Activated CD4-positive, alpha-beta T cell treated with anti-CD3 and anti-CD28 coated beads for 36 hours (primary cell): ENCODE measurements around the gene TNFRSF8. TPM values are rescaled to one million over a fixed set of nuclear protein-coding genes. Genes with fewer than 3 reads are reported as not detected.

Experiments
- ATAC-seq: fragments of 200-7000 bp; cut with Tn5 transposase; one replicate; pipeline ENCODE4 v1.10.0; 2021; ENCODE audit warnings: mild to moderate bottlenecking, moderate library complexity
- CTCF ChIA-PET: fragments of 350-600 bp; sonication (Branson Sonifier 250); formaldehyde crosslinking; loops from one replicate; lab custom pipeline; 2021; ENCODE audit warnings: antibody characterized with exemption; lab: Charles Lee
- POLR2A ChIA-PET: fragments of 350-600 bp; sonication (Branson Sonifier 250); formaldehyde crosslinking; loops from one replicate; lab custom pipeline; 2021; ENCODE audit warnings: antibody characterized with exemption, inconsistent platforms; lab: Charles Lee
- DNase-seq: peaks from one replicate; pipeline ENCODE4 v3.0.0-alpha.2; 2020
- H3K27ac Mint-ChIP-seq: one replicate; pipeline ENCODE4 v1.8.0; 2021; ENCODE audit warnings: mixed read lengths
- H3K27me3 Mint-ChIP-seq: one replicate; pipeline ENCODE4 v1.8.0; 2021; ENCODE audit warnings: mixed read lengths
- H3K36me3 Mint-ChIP-seq: one replicate; pipeline ENCODE4 v1.8.0; 2021; ENCODE audit warnings: low read depth, mixed read lengths
- H3K4me1 Mint-ChIP-seq: one replicate; pipeline ENCODE4 v1.8.0; 2021; ENCODE audit warnings: mixed read lengths
- H3K4me3 Mint-ChIP-seq: one replicate; pipeline ENCODE4 v1.8.0; 2021; ENCODE audit warnings: mild to moderate bottlenecking, moderate library complexity, mixed read lengths
- H3K9me3 Mint-ChIP-seq: one replicate; pipeline ENCODE4 v1.8.0; 2021; ENCODE audit warnings: low read depth, mixed read lengths
- intact Hi-C, 2 experiments: fragments of 100-400 bp; cut with DNase I in 1 of 2; cut with micrococcal nuclease in 1 of 2; formaldehyde crosslinking; loops; one replicate each; pipeline versions ENCODE4 v1.14.2 to v1.15.1; 2022 to 2024; cut with DNase I, micrococcal nuclease
- total RNA-seq, 2 experiments: library from RNA; stranded (reverse); gene quantifications; one replicate each; pipeline ENCODE4 v1.2.3, GENCODE V29; 2021

The TNFRSF8 gene
- total RNA-seq, 2 experiments from 2014 or later, result 15.7 to 16.3 TPM

DNA sequence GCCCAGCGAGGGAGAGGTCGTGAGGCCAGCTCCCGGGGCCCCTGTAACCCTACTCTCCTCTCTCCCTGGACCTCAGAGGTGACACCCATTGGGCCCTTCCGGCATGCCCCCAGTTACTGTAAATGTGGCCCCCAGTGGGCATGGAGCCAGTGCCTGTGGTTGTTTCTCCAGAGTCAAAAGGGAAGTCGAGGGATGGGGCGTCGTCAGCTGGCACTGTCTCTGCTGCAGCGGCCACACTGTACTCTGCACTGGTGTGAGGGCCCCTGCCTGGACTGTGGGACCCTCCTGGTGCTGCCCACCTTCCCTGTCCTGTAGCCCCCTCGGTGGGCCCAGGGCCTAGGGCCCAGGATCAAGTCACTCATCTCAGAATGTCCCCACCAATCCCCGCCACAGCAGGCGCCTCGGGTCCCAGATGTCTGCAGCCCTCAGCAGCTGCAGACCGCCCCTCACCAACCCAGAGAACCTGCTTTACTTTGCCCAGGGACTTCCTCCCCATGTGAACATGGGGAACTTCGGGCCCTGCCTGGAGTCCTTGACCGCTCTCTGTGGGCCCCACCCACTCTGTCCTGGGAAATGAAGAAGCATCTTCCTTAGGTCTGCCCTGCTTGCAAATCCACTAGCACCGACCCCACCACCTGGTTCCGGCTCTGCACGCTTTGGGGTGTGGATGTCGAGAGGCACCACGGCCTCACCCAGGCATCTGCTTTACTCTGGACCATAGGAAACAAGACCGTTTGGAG, 80.0 kb downstream of the TNFRSF8 start:
- H3K4me3 Mint-ChIP-seq, result no peak overlapping the region
- no peaks in the 10 kb centered on the region for H3K27me3 Mint-ChIP-seq
- intact Hi-C loops, result no loop called here
- CTCF ChIA-PET, result interaction anchor here (0.7 to 3.1 kb wide), 7 partner anchors 9 to 86 kb away, joined by 3 to 13 read pairs (median 3); partner anchors contain the start of gene VPS13D
- H3K27ac Mint-ChIP-seq, result peak overlapping the region; percentile 48
- no peaks in the 10 kb centered on the region for H3K9me3 Mint-ChIP-seq
- DNase-seq (no peak), ATAC-seq (no peak)
- POLR2A ChIA-PET, result interaction anchor here (0.6 kb wide), 1 partner anchor 17 kb away, joined by 4 read pairs; no protein-coding TSS in a partner anchor
- no peaks in the 10 kb centered on the region for H3K36me3 Mint-ChIP-seq
- peaks cover 35% of the 10 kb centered on the region for H3K4me1 Mint-ChIP-seq

DNA sequence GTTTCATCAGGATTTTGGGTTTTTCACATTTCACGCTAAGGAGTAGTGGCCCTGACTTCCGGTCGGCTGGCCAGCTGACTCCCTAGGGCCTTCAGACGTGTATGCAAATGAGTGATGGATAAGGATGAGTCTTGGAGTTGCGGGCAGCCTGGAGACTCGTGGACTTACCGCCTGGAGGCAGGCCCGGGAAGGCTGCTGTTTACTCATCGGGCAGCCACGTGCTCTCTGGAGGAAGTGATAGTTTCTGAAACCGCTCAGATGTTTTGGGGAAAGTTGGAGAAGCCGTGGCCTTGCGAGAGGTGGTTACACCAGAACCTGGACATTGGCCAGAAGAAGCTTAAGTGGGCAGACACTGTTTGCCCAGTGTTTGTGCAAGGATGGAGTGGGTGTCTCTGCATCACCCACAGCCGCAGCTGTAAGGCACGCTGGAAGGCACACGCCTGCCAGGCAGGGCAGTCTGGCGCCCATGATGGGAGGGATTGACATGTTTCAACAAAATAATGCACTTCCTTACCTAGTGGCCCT, 80.6 kb downstream of the TNFRSF8 start:
- Mint-ChIP-seq H3K4me3 (no peak overlapping the region), H3K27me3 (no peaks in the 10 kb centered on the region), H3K9me3 (no peaks in the 10 kb centered on the region), H3K27ac (peak overlapping the region; percentile 48), H3K36me3 (no peaks in the 10 kb centered on the region), H3K4me1 (peaks cover 41% of the 10 kb centered on the region)
- ATAC-seq (peak; percentile 45), DNase-seq (peak; percentile 51)
- ChIA-PET POLR2A (interaction anchor here (0.6 kb wide), 1 partner anchor 16 kb away, joined by 4 read pairs; no protein-coding TSS in a partner anchor), CTCF (interaction anchor here (0.7 to 3.1 kb wide), 4 partner anchors 9 to 80 kb away, joined by 3 to 13 read pairs (median 4); no protein-coding TSS in a partner anchor)
- intact Hi-C loops, result no loop called here

DNA sequence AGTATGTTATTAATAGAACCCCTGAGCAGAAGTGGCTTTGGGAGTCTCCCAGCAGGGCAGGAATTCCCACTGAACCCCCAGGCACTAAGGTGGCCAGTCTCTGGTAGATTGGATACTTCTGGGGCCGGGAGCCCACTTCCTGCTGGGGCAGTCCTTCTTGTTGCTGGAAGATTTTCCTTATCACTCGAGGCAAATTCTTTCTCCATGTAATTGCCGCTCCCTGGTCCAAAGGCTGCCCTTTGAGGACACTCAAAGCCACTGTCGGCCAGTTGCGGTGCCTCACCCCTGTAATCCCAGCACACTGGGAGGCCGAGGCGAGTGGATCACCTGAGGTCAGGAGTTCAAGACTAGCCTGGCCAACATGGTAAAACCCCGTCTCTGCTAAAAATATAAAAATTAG, 81.1 kb downstream of the TNFRSF8 start:
- POLR2A ChIA-PET, result no interaction called here

DNA sequence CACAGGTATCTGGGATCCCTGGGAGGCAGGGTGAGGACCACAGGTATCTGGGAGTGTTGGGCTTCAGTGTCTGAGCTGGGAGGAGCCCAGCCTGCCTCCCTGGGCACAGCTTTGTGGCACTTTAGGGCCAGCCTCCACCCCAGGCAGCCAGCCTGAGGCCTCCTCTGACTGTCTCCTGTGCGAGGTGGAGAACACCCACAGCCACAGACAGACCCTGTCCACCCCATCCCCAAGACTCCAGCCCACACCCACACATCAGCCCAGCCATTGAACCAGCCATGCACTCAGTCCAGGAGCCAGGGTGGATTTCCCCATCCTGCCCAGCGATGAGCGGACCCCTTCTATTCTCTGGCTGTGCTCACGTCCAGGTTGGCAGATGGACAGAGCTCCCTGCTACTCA, 81.9 kb downstream of the TNFRSF8 start:
- H3K4me3 Mint-ChIP-seq, result no peak overlapping the region

More for the DNA sequence above, 81.1 kb downstream of the TNFRSF8 start:
- CTCF ChIA-PET, result interaction anchor here (0.7 to 3.1 kb wide), 3 partner anchors 10 to 64 kb away, joined by 3 to 13 read pairs (median 4); no protein-coding TSS in a partner anchor
- peaks cover 47% of the 10 kb centered on the region for H3K4me1 Mint-ChIP-seq
- intact Hi-C loops, result no loop called here
- peak overlapping the region; percentile 48 for H3K27ac Mint-ChIP-seq
- no peak for DNase-seq
- no peak overlapping the region for H3K4me3 Mint-ChIP-seq
- ATAC-seq, result no peak
- peaks cover 3% of the 10 kb centered on the region for H3K9me3 Mint-ChIP-seq
- H3K36me3 Mint-ChIP-seq, result peaks cover 2% of the 10 kb centered on the region
- H3K27me3 Mint-ChIP-seq, result no peaks in the 10 kb centered on the region

DNA sequence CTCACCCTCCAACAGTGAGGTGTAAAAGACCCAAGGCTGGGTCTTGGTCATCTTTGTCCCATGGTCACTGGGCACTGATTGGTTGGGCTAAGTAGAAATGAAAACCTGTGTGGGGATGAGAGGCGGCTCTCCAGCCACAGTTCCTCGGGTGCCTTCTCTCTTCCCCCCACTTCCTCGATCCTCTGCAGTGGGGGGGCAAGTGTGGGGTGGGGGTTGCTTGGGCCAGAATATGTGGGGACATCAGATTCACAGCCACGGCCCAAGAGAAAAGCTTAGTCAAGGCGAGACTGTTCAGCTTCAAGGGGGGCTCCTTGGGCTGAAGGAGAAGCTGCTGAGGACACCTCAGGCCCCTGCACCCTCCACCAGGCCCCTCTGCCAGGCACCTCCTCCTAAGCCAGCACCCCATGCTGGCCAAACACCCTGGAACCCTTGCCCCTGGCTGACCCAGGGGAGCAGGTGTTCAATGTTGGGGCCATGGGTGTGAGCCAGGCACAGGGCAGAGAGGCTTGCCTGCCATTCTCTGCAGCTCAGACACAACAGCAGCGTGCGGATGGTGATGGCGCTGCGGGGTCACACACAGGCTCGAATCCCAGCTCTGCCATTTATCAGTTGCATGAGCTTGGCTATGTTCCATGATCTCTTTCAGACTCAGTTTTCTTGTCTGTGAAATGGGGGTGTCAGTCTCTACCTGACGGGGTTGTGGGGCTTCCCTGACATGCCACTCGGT, 82.7 kb downstream of the TNFRSF8 start:
- H3K9me3 Mint-ChIP-seq, result peaks cover 10% of the 10 kb centered on the region

More for the DNA sequence above, 81.9 kb downstream of the TNFRSF8 start:
- DNase-seq (no peak), ATAC-seq (no peak)
- no peaks in the 10 kb centered on the region for H3K27me3 Mint-ChIP-seq
- peak overlapping the region; percentile 30 for H3K27ac Mint-ChIP-seq
- ChIA-PET CTCF (no interaction called here), POLR2A (no interaction called here)
- peaks cover 9% of the 10 kb centered on the region for H3K36me3 Mint-ChIP-seq
- peaks cover 10% of the 10 kb centered on the region for H3K9me3 Mint-ChIP-seq
- intact Hi-C loops, result no loop called here
- H3K4me1 Mint-ChIP-seq, result peaks cover 54% of the 10 kb centered on the region

DNA sequence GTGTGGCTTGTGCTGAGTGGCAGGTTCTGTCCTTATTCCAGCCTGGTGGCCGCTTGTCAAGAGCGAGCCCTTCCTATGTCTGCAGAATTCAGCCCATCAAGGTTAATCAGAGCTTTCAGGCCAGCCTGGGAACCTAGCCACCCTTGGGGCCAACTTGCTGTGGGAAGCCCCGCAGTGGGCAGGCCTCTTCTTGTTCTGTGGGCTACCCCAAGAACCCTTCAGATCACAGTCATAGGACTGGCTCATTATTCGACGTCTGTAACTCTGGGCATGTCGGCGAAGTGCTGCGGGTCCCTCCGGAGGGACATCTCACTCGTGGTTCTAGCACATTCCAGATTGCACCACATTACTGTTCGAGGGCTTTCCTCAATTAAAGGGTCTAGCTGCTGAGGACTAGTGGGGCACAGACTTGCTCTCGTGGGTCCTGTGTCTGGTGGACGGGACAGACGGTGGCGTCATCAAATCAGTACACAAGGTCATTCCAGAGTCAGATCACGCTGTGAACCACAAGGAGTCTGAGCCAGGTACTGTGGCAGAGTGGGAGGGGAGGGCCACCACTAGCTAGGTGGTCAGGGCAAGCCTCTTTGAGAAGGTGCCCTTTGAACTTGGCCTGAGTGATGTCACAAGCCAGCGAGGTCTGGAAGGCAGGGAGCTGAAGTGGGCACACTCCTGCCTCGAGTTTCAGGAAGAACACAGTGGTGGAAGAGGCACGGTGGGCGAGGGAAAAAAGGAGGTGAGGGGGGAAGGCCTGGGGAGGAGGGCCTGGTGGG, 83.4 kb downstream of the TNFRSF8 start:
- Mint-ChIP-seq H3K9me3 (peaks cover 15% of the 10 kb centered on the region), H3K36me3 (peaks cover 13% of the 10 kb centered on the region), H3K4me1 (peaks cover 70% of the 10 kb centered on the region), H3K4me3 (no peak overlapping the region), H3K27me3 (no peaks in the 10 kb centered on the region), H3K27ac (peak overlapping the region; percentile 52)
- no peak for DNase-seq
- intact Hi-C loops, result no loop called here
- POLR2A ChIA-PET, result interaction anchor here (0.7 kb wide), 1 partner anchor 31 kb away, joined by 6 read pairs; no protein-coding TSS in a partner anchor
- ATAC-seq, result no peak
- CTCF ChIA-PET, result interaction anchor here (0.7 to 1.7 kb wide), 4 partner anchors 11 to 62 kb away, joined by 3 to 11 read pairs (median 3); no protein-coding TSS in a partner anchor

More for the DNA sequence above, 82.7 kb downstream of the TNFRSF8 start:
- Mint-ChIP-seq H3K4me1 (peaks cover 62% of the 10 kb centered on the region), H3K27me3 (no peaks in the 10 kb centered on the region), H3K36me3 (peaks cover 9% of the 10 kb centered on the region), H3K4me3 (no peak overlapping the region), H3K27ac (peak overlapping the region; percentile 30)
- intact Hi-C loops, result no loop called here
- DNase-seq (no peak), ATAC-seq (no peak)
- POLR2A ChIA-PET, result interaction anchor here (0.6 kb wide), 1 partner anchor 21 kb away, joined by 3 read pairs; the partner anchor contains the start of gene TNFRSF1B
- CTCF ChIA-PET, result no interaction called here

DNA sequence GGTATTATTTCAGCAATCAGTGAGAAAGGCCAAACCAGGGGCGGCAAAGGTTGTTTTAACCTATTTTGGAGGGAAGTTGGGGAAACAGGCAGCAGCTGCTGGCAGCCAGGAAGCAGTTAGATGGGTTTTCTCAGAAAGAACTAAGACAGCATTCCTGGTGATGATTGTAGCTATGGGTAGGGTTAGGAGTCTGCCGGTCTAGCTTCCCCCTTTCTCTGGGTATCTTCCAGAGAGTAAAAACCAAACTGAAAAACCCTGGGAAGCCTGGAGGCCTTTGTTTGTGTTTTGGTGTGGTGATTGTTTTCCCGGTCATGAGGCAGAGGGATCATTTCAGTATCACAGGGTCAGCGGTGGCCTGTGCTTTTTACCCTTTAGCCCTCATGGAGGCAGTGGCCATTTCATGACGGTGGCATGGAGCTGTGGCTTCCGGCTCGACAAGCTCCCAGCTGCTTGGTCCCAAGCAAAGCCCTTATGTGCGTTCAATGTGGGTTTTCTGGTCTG, 84.1 kb downstream of the TNFRSF8 start:
- CTCF ChIA-PET, result interaction anchor here (0.7 to 1.7 kb wide), 4 partner anchors 10 to 61 kb away, joined by 3 to 11 read pairs (median 3); no protein-coding TSS in a partner anchor
- ATAC-seq, result no peak
- intact Hi-C loops, result no loop called here
- POLR2A ChIA-PET, result interaction anchor here (0.6 to 0.7 kb wide), 3 partner anchors 22 to 63 kb away, joined by 4 to 6 read pairs (median 4); no protein-coding TSS in a partner anchor
- Mint-ChIP-seq H3K27ac (peak overlapping the region; percentile 52), H3K4me3 (no peak overlapping the region), H3K36me3 (peaks cover 14% of the 10 kb centered on the region), H3K4me1 (peaks cover 77% of the 10 kb centered on the region), H3K9me3 (peaks cover 15% of the 10 kb centered on the region), H3K27me3 (no peaks in the 10 kb centered on the region)
- no peak for DNase-seq

DNA sequence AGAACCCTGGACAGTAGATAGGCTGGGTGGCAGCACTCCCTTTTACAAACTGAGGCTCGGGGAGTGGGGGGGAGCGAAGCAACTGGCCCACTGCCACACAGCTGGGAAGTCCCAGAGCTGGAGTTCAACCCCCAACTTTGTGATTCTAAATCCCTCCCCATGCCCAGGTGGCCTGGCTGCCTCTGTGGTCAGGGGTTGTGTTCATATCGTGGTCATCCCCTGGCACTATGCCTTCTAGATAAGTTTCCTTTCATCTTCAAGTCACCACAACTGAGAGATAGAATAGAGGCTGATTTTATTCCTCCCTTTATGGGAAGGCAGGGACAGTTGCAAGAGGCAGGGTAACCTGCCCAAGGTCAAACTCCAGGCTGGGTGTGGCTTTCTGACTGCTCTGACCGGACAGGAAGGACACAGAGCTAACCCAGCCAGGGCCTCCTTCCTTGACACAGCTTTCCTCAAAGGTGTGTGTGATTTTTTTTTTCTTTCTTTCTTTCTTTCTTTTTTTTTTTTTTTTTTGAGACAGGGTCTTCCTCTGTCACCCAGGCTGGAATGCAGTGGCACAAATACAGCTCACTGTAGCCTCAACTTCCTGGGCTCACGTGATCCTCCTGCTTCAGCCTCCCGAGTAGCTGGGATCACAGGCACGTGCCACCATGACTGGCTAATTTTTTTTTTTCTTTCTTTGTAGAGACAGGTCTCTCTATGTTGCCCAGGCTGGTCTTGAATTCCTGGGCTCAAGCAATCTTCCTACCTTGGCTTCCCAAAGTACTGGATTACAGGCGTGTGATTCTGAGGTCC, 85.3 kb downstream of the TNFRSF8 start:
- peak overlapping the region; percentile 85 for H3K27ac Mint-ChIP-seq
- ATAC-seq, result no peak
- no peaks in the 10 kb centered on the region for H3K27me3 Mint-ChIP-seq
- DNase-seq, result no peak
- peaks cover 14% of the 10 kb centered on the region for H3K36me3 Mint-ChIP-seq
- POLR2A ChIA-PET, result no interaction called here
- H3K9me3 Mint-ChIP-seq, result peaks cover 15% of the 10 kb centered on the region
- H3K4me3 Mint-ChIP-seq, result no peak overlapping the region
- CTCF ChIA-PET, result interaction anchor here (0.7 to 0.8 kb wide), 2 partner anchors 23 to 62 kb away, joined by 3 to 4 read pairs; no protein-coding TSS in a partner anchor
- peaks cover 82% of the 10 kb centered on the region for H3K4me1 Mint-ChIP-seq
- intact Hi-C loops, result no loop called here

DNA sequence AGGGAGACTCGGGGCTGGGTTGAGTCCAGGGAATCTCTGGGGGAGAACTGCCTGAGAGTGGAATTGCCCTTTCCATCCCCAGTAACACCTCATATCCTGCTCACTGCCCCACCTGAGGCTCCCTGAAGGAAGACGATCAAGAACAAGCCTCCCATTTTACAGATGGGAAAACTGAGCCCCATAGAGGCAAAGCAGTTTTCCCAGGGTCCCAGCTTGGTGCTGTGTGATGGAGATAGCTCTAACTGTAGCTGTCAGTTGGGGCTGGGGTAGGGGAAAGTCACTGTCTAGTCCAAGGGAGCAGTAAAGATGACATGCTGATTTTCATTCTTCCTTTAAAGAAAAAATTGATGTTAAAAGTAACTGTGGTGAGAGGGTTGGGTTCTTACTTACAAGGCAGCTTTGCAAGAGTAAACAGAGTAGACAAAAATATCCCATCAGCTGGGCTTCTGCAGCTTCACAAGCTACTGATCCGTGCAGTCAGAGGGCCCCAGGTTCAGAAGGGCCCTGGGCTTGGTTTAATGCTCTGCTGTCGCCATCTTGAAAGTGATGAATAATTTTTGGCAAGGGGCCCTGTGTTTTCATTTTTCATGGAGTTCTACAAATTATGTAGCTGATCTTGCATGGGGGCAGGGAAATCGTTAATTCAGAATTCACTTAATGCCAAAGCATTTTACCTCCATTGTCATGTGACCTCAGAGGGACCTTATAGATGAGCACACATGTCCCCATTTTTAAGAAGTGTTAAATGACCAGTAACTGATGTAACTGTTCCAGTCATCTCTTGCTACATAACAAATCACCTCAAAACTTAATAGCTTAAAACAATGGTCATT, 86.1 kb downstream of the TNFRSF8 start:
- ATAC-seq (no peak), DNase-seq (no peak)
- ChIA-PET CTCF (interaction anchor here (0.6 to 1.9 kb wide), 8 partner anchors 12 to 510 kb away, joined by 3 to 9 read pairs (median 4); no protein-coding TSS in a partner anchor), POLR2A (interaction anchor here (1.1 to 1.2 kb wide), 2 partner anchors 34 to 241 kb away, joined by 3 read pairs; no protein-coding TSS in a partner anchor)
- H3K4me1 Mint-ChIP-seq, result peaks cover 79% of the 10 kb centered on the region
- H3K27me3 Mint-ChIP-seq, result no peaks in the 10 kb centered on the region
- intact Hi-C loops, result no loop called here
- no peak overlapping the region for H3K4me3 Mint-ChIP-seq
- H3K9me3 Mint-ChIP-seq, result peaks cover 15% of the 10 kb centered on the region
- H3K36me3 Mint-ChIP-seq, result peaks cover 14% of the 10 kb centered on the region
- H3K27ac Mint-ChIP-seq, result peak overlapping the region; percentile 85
